PFSK-1 (cell line): ENCODE measurements around the gene SLIT3.

Experiments used
- FOXP2 ChIP-seq: optimal IDR thresholded peaks from 2 replicates; pipeline ENCODE3; 2011; ENCODE audit warnings: borderline replicate concordance, control low read depth, inconsistent platforms; ENCODE audit not compliant: insufficient read depth; ENCODE audit errors: extremely low read length, extremely low read depth
- POLR2AphosphoS5 ChIP-seq: IDR thresholded peaks from 2 replicates; pipeline ENCODE4 v1.6.1; 2012; ENCODE audit warnings: low read depth, mild to moderate bottlenecking, control low read depth, low read length, moderate library complexity
- REST ChIP-seq, 2 experiments: IDR thresholded peaks; 2 replicates each; pipeline versions ENCODE4 v1.6.1 to v1.8.0; 2011 to 2012; ENCODE audit warnings: low read depth in 2 of 2, low read length in 2 of 2, control low read depth in 1 of 2, inconsistent platforms in 1 of 2, mild to moderate bottlenecking in 1 of 2, moderate library complexity in 1 of 2; ENCODE audit not compliant: insufficient read depth in 1 of 2
- SIN3A ChIP-seq: IDR thresholded peaks from 2 replicates; pipeline ENCODE4 v1.6.1; 2012; ENCODE audit warnings: mild to moderate bottlenecking, low read length, moderate library complexity, borderline replicate concordance; ENCODE audit not compliant: insufficient read depth
- TAF1 ChIP-seq: IDR thresholded peaks from 2 replicates; pipeline ENCODE4 v1.6.1; 2012; ENCODE audit warnings: low read length, control low read depth, borderline replicate concordance; ENCODE audit not compliant: insufficient read depth

Gene SLIT3

DNA sequence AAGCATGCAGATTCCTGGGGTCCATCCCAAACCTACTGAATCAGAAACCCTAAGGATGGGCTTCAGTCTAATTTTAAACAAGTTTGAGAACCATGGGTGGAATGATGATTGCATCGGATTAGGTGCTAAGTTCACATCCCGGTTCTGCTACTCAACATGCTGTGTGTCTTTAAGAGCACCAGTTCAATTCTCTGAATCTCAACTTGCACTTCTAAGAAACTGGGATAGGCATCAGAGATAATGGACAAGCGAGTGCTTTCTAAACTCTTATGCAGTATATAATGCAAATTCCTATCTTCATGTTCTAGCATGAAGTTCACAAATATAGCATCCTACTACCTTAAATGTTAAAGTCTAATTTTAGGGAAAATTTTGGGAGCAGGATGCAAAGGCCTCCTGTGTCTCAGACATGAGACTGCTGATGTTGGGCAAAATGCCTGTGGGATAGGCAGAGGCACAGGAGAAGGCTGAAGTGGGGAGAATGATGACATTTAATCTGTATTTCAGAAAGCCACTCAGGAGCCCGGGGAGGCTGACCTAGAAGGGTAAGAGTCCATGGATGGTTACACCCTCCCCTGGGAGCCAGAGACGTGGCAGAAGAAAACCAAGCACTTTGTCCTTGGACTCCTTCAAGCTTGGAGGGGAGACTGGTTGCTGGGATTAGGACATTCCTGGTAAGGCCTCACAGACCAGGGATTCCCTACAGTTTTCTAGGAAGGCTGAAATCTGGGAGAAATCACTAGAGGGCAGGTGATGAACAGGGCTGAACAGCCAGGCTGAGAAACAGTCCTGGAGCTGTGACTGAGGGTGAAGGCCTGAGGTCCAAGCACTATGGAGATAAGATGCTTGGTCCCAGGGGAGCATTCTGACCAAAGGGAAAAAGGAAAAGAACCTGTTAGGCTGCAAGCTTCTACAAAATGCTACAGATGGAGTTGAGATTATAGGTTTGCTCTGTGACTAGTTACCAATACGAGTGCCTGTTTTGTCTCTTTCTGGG lies 409.8 kb downstream of the SLIT3 start:
- no peak for TF ChIP-seq FOXP2
- no peak for TF ChIP-seq SIN3A
- TF ChIP-seq POLR2AphosphoS5, result no peak
- TF ChIP-seq REST (IDR thresholded peaks at IDR 0.05; ENCODE audit: insufficient read depth in 1 of 2, low read depth in 2 of 2, low read length in 2 of 2), result no peak
- no peak for TF ChIP-seq TAF1

DNA sequence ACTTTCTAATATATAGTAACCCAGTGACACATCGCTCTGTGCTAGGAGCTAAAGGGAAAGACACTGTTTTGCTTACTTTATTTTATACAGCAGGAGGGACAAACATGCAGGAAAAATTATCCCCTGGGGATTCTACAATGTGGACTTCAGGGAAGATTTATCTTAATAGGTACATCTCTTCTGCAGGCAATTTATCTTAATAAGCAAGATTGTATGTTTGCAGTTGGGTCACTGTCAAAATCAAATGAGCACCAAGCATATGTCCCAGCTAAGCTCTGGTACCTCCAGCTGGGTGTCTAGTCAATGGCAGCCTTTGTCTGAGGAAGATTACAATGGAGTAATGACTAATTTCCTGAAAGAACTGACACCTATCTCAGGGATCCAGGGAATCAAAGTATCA lies 411.9 kb downstream of the SLIT3 start:
- no peak for TF ChIP-seq REST (IDR thresholded peaks at IDR 0.05; ENCODE audit: insufficient read depth in 1 of 2, low read depth in 2 of 2, low read length in 2 of 2)
- TF ChIP-seq SIN3A, result no peak
- no peak for TF ChIP-seq FOXP2
- TF ChIP-seq TAF1, result no peak
- TF ChIP-seq POLR2AphosphoS5, result no peak

GRCh38 chr5:168887931-168888330 lies 413.0 kb downstream of the SLIT3 start:
- TF ChIP-seq REST (IDR thresholded peaks at IDR 0.05; ENCODE audit: insufficient read depth in 1 of 2, low read depth in 2 of 2, low read length in 2 of 2), result no peak
- TF ChIP-seq POLR2AphosphoS5, result no peak
- TF ChIP-seq SIN3A, result no peak
- TF ChIP-seq FOXP2, result no peak
- TF ChIP-seq TAF1, result no peak

DNA sequence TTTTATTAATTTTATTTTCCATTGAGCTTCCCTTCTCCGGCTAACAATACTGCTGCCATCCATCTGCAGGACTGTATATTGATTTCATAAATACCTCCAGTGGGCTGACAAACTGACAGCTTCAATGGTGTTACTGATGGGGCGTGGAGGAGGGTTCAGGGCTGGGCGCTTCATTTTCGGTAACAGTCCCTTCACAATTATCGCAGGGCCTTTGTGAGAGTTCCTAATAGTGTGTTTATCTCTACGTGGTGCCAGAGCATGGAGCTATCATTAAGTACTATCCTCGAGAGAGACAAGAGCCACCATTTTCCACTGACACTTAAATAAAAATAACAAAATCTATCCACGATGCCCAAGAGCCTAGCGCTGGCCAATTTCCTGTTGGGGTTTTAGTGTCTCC lies 414.8 kb downstream of the SLIT3 start:
- TF ChIP-seq SIN3A (no peak), TAF1 (no peak), REST (IDR thresholded peaks at IDR 0.05; ENCODE audit: insufficient read depth in 1 of 2, low read depth in 2 of 2, low read length in 2 of 2) (no peak), FOXP2 (no peak), POLR2AphosphoS5 (no peak)
